ENCODE data around the gene MINDY4B.

MINDY4B gene

DNA sequence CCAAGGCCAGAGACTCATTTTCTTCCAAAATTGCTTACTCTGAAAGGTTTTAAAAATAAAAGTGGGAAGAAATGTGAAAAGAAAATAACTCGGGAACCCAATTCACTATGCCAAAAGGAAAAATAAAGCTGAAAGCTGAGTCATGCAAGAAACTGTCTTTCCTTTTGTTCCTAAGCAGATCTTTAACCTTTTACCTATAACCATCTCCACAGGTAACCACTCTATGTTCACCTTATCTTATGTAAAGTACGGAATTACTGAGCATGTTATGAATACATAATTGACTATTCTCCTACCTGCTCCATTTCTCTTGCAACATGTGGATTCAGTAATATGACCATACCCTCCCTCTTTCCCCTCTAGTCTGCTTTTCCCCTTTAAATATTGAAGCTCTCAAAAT lies 62.0 kb downstream of the MINDY4B start:
- peak; percentile 20 for DNase-seq (ENCODE audit: low spot score)

DNA sequence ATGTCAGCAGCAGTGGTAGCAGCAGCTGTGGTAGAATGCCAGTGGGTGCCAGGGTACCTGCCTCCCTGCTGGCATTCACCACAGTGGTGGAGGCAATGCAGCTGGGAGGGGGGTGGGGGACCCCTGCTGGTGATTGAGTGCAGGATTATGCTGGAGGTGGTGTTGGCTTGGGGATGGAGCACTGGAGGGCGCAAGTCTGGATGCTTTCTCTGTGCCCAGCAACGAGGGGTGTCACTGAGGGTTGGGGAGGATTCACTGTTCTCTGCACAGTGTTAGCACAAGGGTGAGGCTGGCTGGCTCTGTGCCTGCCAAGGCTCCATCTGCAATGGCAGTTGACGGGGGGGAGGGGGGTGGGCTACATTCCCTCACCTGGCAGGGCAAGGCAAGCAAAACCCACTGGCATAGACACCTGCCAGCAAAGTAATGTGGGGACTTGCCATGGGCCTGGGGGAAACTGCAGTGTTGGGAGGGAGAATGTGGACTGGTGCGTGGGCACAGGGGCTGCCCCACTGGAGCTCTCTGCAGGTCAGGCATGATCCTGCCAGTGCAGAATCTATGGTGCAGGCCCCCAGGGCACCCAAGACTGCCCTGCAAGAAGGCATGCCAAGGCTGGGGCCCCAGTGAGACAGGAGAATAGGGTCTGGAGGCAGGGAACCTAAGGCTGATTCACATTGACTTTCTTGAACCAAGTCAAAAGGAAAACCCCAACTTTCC lies 64.3 kb downstream of the MINDY4B start:
- DNase-seq (ENCODE audit: low spot score) = no peak

DNA sequence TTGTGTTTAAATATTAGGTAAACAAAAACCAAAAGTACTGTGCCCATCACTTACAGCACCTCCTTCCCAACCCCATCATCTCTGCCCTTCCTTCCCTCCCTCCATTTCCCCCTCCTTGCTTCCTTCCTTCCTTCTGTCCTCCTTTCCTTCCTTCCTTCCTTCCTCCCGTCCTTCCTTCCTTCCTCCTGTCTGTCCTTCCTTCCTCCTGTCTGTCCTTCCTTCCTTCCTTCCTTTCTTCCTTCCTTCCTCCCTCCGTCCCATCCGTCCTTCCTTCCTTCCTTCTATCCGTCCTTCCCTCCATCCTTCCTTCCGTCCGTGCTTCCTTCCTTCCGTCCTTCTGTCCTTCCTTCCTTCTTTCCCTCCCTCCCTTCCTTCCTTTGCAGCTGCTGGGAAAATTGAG lies 74.5 kb downstream of the MINDY4B start:
- no peak for DNase-seq (ENCODE audit: low spot score)

DNA sequence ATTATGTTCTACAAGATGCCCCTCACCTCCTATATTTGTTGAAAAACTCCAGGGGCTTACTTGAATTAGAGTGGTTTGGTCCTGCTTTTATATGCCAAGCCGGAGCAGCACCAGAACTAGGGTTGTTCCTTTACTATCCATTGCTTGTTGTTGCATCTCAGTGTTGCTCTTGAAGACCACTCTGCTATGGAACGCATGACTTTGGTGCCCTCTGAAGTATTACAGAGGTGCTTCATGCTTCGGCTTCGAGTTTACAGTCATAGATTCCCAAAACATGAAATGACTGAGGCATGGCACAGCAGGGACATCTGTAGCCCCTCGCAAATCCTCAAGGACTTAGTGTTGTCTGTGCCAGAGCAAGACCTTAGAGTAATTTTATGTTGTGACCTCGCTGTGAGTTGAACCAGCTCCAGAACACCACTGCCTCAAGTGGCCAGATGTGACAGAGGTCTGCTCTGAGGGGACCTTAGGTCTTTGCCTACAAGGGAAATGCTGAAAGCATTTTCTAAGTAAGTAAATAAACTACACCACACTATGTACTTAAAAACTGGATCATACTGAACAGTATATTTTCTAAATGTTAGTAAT lies 75.1 kb downstream of the MINDY4B start:
- DNase-seq (ENCODE audit: low spot score) = peak; percentile 14

DNA sequence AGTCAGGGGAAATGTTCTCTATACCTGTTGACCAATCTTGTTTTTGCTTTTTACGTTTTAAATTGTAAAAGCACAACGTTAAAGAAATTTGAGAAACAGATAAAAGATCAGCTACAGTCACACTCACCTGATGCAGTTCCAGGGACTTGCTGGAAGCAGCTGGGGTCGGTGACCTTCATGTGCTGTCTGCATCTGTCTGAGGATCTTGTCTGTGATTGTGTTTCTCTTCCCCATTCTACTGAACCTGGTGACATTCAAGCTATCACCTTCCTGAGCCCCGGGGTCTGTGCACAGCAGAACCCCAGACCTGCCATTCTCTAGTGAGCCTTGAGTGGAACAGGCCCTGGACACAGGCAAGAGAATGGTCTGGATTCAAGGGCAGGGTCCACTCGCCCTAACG lies 75.8 kb downstream of the MINDY4B start:
- no peak for DNase-seq (ENCODE audit: low spot score)

DNA sequence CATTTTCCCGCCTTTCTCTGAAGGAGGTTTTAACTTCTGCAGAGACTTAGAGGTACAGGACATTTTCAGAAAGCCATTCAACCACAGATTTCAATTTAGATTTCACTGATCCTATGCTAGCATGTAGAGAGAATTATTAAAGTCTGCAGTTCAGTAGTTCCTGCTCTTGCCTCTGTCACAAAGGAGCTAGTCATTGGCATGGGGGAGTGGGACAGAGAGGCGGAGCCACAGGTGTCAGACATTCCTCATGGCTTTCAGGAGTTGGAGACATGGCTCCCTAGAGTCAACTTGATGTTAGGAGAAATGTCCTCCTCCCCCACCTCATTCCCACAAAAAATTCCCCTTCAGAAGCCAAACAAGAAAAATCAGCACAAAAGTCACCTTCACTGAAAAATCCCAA lies 76.2 kb downstream of the MINDY4B start:
- no peak for DNase-seq (ENCODE audit: low spot score)

DNA sequence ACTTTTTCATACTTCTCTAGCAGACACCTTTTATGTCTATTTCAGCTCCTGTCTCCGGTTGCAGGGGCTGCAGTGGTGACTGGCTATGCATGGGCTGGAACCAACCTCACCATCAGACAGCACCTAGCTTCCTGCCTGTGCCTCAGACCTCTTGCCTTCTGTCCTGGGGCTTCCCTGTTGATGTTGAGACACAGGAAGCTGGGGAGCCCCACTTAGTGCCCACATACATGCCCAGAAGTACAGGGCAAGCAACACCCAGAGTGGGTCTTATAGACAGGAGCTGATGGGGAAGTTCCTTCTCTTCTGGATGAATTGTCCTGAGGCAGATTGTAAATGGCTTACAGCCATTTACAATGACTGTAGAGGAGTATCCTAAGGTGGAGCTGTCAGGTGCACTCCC lies 77.0 kb downstream of the MINDY4B start:
- no peak for DNase-seq (ENCODE audit: low spot score)

DNA sequence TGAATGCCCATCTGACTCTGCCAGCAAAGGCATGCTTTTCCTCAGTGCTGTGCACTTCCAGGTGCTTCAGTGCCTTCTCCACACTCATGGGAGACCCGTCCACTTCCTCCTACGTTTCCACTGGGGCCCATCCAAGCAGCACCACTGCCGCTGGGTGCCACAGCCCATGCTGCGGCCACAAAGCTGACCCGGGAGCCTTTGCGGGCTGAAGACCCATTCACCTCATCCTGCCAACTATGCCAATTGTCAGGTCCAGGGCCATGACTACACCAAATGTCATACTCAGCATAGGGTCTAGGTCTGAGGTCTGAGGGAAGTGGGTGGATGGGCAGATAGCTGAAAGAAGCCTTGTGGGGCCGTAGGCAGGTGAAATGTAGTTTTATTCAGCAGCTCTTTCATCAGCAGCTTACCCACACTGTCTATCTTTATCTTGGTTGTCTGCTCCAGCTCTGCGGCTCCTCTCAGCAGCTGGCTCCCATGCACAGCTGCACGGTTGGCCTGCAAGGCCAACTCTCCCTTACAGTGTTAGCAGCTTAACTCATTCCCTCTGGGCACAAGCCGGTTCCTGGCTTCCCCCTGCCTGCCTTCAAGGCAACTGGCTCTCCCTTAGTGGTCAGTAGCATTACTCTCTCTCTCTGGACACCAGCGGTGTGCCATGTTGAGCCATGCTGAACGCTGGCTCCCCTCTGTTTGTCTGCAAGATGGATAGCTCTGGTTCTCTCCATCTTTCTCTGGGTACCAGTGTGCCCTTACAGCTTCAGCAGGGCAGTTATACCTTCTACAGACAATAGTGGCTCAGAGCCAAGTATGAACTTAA lies 78.6 kb downstream of the MINDY4B start:
- no peak for DNase-seq (ENCODE audit: low spot score)

DNA sequence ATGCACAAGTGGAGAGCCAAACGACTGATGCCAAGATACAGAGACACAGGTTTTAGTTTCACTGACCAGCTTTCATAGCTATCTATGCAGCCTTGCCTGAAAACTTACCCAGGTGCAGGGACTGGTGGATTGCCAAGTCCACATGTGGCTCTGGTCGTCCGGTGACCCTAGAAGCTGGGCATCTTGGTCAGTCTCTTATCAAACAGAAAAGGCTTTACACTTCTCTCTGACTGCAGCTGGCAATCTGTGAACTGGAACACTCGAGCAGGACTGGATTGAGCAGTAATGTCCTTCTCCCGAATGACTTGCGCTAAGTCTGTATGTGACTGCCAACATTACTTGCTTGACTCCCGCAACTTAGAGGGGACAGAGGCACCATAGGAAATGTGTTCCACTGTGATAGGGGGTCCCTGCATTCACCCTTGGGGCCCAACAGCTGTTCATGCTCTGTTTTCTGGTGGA lies 79.3 kb downstream of the MINDY4B start:
- DNase-seq (ENCODE audit: low spot score) = no peak

DNA sequence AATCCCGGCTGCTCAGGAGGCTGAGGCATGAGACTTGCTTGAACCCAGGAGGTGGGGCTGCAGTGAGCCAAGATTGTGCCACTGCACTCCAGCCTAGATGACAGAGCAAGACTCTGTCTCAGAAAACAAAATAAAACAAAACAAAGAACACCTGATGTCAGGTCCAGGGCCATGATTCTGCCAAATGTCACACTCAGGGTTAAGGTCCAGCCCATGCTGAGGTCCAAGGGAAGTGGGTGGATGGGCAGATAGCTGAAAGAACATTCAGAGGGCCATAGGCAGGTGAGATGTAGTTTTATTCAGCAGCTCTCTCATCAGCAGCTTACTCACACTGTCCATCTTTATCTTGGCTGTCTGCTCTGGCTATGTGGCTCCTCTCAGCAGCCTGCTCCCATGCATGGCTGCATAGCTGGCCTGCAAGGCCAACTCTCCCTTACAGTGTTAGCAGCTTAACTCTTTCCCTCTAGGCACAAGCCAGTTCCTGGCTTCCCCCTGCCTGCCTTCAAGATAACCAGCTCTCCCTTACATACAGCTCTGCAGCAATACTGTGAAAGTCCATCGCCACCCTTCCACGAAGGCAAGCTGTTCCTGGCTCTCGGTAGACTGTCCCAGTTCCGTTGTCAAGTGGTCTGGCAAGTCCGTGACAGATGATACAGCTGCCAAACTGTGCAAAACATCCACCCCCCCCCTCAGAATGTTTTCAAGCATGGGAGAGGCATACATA lies 79.9 kb downstream of the MINDY4B start:
- DNase-seq (ENCODE audit: low spot score) = no peak

DNA sequence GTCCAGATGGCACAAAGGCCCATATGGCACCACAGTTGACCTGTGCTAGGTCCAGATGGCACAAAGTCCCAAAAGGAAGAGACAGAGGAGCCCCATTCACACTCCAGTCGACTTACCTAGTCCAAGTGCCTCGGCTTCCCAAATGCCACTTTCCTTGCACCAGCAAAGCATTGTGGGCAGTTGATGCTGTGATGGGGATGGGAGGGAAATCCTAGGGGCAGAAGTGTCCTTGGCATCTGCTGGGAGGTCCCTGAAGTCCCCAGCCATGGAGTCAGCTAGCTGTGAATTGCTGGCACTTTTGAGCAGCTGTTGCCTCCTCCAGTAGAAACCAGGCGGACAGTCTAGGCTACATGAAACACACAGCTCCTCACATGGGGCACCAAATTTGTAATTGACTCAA lies 82.0 kb downstream of the MINDY4B start:
- no peak for DNase-seq (ENCODE audit: low spot score)

DNA sequence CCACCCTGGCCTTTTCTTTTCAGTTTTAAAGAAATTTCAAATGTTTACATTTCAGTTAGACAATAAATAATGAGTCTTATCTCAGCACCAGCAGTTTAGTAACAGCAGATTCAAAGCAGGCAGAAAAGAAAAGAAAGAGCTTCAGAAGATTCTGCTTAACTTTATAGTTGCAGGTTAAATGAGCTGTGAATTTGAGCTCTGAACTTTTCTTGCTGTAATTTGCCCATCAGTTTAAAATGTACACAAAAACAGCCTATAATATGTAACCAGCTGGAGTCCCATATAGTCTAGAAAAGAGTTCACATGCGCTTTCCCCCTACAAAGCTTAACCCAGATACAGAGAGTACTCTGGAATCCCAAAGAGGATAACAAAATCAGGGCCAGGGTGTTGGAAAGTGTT lies 82.6 kb downstream of the MINDY4B start:
- no peak for DNase-seq (ENCODE audit: low spot score)
